Spinal cord (tissue), 10 donors: Measurements from ENCODE around the gene PCDHGA1. TPM values are rescaled to one million over a fixed set of nuclear protein-coding genes. Genes with fewer than 3 reads are reported as not detected.
"Not testable (repeated sequence)": the region's sequence is repeated elsewhere in the genome, so short reads cannot be mapped to it uniquely, and the experiment has no call there.

ENCODE experiments used
- DNase-seq, 6 donors: peaks; one replicate each; pipeline versions ENCODE4 v3.0.0 to v3.0.0-alpha.2; 2013 to 2015; ENCODE audit warnings: low spot score in 6 of 6, low read depth in 4 of 6
- H3K27ac ChIP-seq: one replicate; pipeline ENCODE4 v1.5.1; 2013; ENCODE audit warnings: low read depth, low read length, control low read depth
- H3K27me3 ChIP-seq: one replicate; pipeline ENCODE4 v1.6.1; 2013; ENCODE audit warnings: low read length; ENCODE audit not compliant: control insufficient read depth, insufficient read depth
- H3K36me3 ChIP-seq: one replicate; pipeline ENCODE4 v1.6.1; 2013; ENCODE audit warnings: low read length; ENCODE audit not compliant: control insufficient read depth, insufficient read depth
- H3K4me1 ChIP-seq: one replicate; pipeline ENCODE4 v1.6.1; 2013; ENCODE audit warnings: low read length; ENCODE audit not compliant: control insufficient read depth, insufficient read depth
- H3K4me3 ChIP-seq: one replicate; pipeline ENCODE4 v1.5.1; 2013; ENCODE audit warnings: low read depth, low read length, control low read depth
- H3K9me3 ChIP-seq: one replicate; pipeline ENCODE4 v1.6.1; 2013; ENCODE audit warnings: low read length; ENCODE audit not compliant: control insufficient read depth, insufficient read depth
- WGBS: methylation state at CpG from one replicate; pipeline ENCODE4 v1.1.5; 2013; ENCODE audit warnings: missing lambda C conversion rate; ENCODE audit not compliant: insufficient coverage; 5-methylcytosine and 5-hydroxymethylcytosine counted together
- long read RNA-seq, 4 donors: transcript quantifications; one replicate each; lab custom pipeline, GENCODE V29; 2026
- polyA plus RNA-seq, 2 donors: library from polyadenylated mRNA; unstranded; fragments of 120-200 nt; gene quantifications; one replicate each; pipeline ENCODE4 v1.2.1, GENCODE V29; 2013; ENCODE audit not compliant: insufficient read length in 2 of 2
- total RNA-seq, 2 donors: library from RNA; depleted of rRNA in 1 of 2; stranded (reverse); fragments of 120-200 nt in 1 of 2; fragments of >200 nt in 1 of 2; gene quantifications; one replicate each; pipeline versions ENCODE4 v1.2.3 to v1.2.4, GENCODE V29; 2013 to 2014
- donor health status: healthy.

Gene PCDHGA1
- total RNA-seq (1 to 10 TPM; 1.4 to 3.0 TPM), polyA plus RNA-seq (1 to 10 TPM; 2.5 to 3.8 TPM)
- long read RNA-seq, donor 1, full-length matches to known transcripts: 2 of 2 reads
- long read RNA-seq, donor 1, partial matches to known transcripts: 0 of 2 reads
- long read RNA-seq, donor 1, other reads (novel, unspliced or antisense): 0 of 2 reads
- long read RNA-seq, donor 2, full-length matches to known transcripts: 1 of 1 reads
- long read RNA-seq, donor 2, partial matches to known transcripts: 0 of 1 reads
- long read RNA-seq, donor 2, other reads (novel, unspliced or antisense): 0 of 1 reads
- long read RNA-seq, donor 3, full-length matches to known transcripts: 1 of 1 reads
- long read RNA-seq, donor 3, partial matches to known transcripts: 0 of 1 reads
- long read RNA-seq, donor 3, other reads (novel, unspliced or antisense): 0 of 1 reads
- long read RNA-seq, donor 4: 0 reads

GRCh38 chr5:141330299-141331080 is at the start of gene PCDHGA1:
Gene PCDHGA1, plus strand, starts transcription at chr5:141330514.
- DNase-seq: peak in 1 of 6 donors; percentile 5
- H3K9me3 ChIP-seq: peaks cover 21% of the 10 kb centered on the region
- H3K4me1 ChIP-seq: no peaks in the 10 kb centered on the region
- no peaks in the 10 kb centered on the region for H3K27me3 ChIP-seq
- WGBS: 13% methylated on average over 14 of the region's 21 CpGs
- no peaks in the 10 kb centered on the region for H3K36me3 ChIP-seq
- no peak within 1 kb of the TSS for H3K27ac ChIP-seq
- H3K4me3 ChIP-seq: no peak within 1 kb of the TSS

- no peak for DNase-seq
- Histone ChIP-seq H3K4me3 (no peak overlapping the region), H3K4me1 (no peaks in the 10 kb centered on the region), H3K9me3 (peaks cover 25% of the 10 kb centered on the region), H3K27me3 (no peaks in the 10 kb centered on the region), H3K36me3 (peaks cover 3% of the 10 kb centered on the region), H3K27ac (no peak overlapping the region)
- WGBS: 93% methylated on average over 4 of the region's 4 CpGs
Observed at GRCh38 chr5:141298376-141298775, 31.9 kb upstream of the PCDHGA1 start.

- no peak for DNase-seq
- WGBS: 29% methylated on average over 36 of the region's 36 CpGs
- Histone ChIP-seq H3K9me3 (peaks cover 39% of the 10 kb centered on the region), H3K27me3 (no peaks in the 10 kb centered on the region), H3K27ac (no peak within 1 kb of the TSS), H3K4me1 (no peaks in the 10 kb centered on the region), H3K4me3 (no peak within 1 kb of the TSS), H3K36me3 (no peaks in the 10 kb centered on the region)
Observed at GRCh38 chr5:141303756-141304155, 26.6 kb upstream of the PCDHGA1 start, which contains the start of gene SLC25A2. Gene SLC25A2, minus strand, starts transcription at chr5:141304049. Its CDS starts 184 bp downstream, at chr5:141303865.

DNA sequence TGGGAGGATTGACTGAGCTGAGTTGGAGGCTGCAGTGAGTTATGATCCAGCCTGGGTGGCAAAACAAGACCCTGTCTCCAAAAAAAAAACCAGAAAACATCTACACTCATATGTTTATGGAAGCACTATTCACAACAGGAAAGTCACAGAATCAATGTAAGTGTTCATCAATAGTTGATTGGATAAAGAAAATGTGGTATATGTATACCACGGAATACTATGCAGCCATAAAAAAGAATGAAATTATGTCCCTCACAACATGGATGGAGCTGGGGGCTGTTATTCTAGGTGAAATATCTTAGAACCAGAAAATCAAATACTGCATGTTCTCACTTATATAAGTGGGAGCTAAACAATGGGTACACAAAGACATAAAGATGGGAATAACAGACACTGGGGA is 23.7 kb upstream of the PCDHGA1 start:
- Histone ChIP-seq H3K4me1 (no peaks in the 10 kb centered on the region), H3K27me3 (no peaks in the 10 kb centered on the region), H3K9me3 (peaks cover 30% of the 10 kb centered on the region), H3K36me3 (no peaks in the 10 kb centered on the region), H3K4me3 (no peak overlapping the region), H3K27ac (no peak overlapping the region)
- no CpG with 5 or more reads among the region's 1 CpG for WGBS
- no peak for DNase-seq

DNA sequence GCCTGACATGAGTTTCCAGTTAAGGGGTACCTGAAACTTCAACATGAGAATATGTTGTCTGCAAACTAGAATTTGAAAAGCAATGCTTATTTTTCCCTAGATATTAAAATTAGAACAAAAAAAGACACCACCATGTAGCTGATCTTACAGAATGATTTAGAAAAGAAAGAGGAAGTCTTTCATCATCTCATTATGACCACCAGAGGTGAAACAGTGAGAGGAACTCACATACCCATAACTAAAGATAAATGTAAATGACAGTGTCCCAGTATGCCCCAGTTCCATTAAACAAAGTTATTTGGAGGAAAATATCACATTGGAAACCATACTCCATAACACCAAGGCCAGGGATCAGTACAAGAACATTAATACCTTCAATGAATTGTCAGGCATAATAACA is 16.6 kb upstream of the PCDHGA1 start:
- H3K4me3 ChIP-seq: no peak overlapping the region
- no peaks in the 10 kb centered on the region for H3K36me3 ChIP-seq
- H3K4me1 ChIP-seq: no peaks in the 10 kb centered on the region
- H3K27ac ChIP-seq: no peak overlapping the region
- H3K9me3 ChIP-seq: peaks cover 22% of the 10 kb centered on the region
- no peaks in the 10 kb centered on the region for H3K27me3 ChIP-seq
- no peak for DNase-seq

DNA sequence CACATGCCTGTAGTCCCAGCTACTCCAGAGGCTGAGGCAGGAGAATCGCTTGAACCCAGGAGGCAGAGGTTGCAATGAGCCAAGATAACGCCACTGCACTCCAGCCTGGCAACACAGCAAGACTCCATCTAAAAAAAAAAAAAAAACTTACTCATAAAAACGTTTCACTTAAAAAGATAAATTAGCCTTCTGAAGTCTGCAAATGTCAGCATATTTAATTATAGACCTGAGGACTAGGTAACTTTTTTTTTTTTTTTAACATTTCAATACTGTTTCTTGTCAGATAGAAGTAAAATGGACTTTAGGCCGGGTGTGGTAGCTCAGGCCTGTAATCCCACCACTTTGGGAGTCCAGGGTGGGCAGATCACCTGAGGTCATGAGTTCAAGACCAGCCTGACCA is 13.4 kb upstream of the PCDHGA1 start:
- H3K9me3 ChIP-seq: peaks cover 30% of the 10 kb centered on the region
- H3K27ac ChIP-seq, H3K36me3 ChIP-seq, H3K4me3 ChIP-seq, H3K4me1 ChIP-seq, DNase-seq, H3K27me3 ChIP-seq: not testable (repeated sequence)
- no CpG with 5 or more reads among the region's 4 CpGs for WGBS

DNA sequence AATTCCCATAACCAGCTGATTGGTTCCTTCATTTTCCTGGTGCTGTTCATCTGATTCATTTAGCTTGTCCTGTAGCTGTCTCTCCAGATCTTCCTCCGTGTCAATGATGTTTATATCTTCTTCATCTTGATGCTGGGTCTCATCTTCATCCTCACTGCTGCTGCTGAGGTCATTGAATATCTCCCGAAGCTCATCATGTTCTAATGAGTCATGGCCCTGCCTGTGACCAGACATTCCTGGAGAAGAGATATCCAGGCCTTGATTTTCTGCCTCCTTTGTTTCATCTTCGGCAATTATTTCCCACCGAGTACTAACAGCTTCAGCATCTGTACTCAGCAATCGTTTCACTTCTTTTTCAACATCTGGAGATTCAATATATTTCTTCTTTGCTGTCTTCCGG is 11.1 kb upstream of the PCDHGA1 start:
- Histone ChIP-seq H3K4me3 (no peak overlapping the region), H3K36me3 (no peaks in the 10 kb centered on the region), H3K4me1 (peaks cover 3% of the 10 kb centered on the region), H3K27me3 (no peaks in the 10 kb centered on the region), H3K27ac (no peak overlapping the region), H3K9me3 (peaks cover 28% of the 10 kb centered on the region)
- 96% methylated on average over 6 of the region's 6 CpGs for WGBS
- no peak for DNase-seq

GRCh38 chr5:141319699-141320098 is 10.6 kb upstream of the PCDHGA1 start:
- Histone ChIP-seq H3K27me3 (no peaks in the 10 kb centered on the region), H3K36me3 (no peaks in the 10 kb centered on the region), H3K27ac (peak overlapping the region; percentile 97), H3K4me1 (peaks cover 3% of the 10 kb centered on the region), H3K9me3 (peaks cover 28% of the 10 kb centered on the region), H3K4me3 (peak overlapping the region; percentile 50)
- WGBS: 72% methylated on average over 5 of the region's 5 CpGs
- DNase-seq: no peak

DNA sequence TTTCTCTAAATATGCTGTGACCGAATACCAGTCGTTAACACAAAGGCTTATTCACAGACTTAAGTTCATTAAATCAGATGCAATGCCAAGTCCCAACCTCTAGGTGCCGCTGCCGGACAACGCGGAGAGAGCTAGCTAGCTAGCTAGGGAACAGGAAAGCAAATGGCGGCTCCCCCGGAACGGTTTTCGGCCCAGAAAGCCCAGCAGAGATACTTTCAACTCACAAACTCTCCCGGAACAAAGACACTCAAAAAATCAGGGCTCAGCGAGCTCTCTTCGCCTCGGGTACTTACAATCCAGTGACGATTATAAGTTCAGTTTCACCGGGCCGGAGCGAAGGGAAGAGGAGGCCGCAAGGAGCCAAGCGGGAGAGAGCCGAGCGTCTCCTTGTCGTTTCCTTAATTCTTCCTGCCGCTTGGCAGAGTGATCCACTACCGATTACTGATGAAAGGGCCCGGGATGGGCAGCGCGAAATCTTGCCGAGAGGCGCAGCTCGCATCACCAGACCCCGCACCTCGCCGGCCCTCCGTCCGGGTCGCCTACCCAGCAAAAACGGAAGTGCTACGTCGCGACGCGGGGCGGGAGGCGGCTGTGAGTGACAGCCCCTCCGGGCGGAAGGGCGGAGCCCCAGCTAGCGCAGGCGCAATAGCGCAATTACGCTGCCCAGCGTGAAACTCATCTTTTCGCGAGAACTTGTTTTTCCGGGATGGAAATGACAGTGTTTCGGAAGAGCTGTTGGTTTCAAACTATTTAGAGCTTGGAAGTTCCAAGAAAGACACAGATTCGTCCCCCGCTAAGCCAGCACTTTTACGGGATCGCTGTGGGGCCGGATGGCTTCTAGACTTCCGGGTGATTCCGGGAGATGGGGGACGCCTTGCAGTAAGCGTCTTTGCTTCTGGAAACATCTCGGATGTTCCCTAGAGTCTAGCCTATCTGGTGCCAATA is 9.8 kb upstream of the PCDHGA1 start, which contains the start of gene TAF7:
TAF7 (minus strand) TSS at position 560 of the 945 bp plus-strand sequence. CDS start 740 bp downstream, outside the sequence.
- under 1% methylated on average over 64 of the region's 67 CpGs for WGBS
- H3K9me3 ChIP-seq: peaks cover 26% of the 10 kb centered on the region
- DNase-seq: peak; percentile 83 to 98 (median 88)
- H3K4me3 ChIP-seq: peak within 1 kb of the TSS; percentile 50
- H3K27ac ChIP-seq: peak within 1 kb of the TSS; percentile 97
- H3K36me3 ChIP-seq: no peaks in the 10 kb centered on the region
- no peaks in the 10 kb centered on the region for H3K27me3 ChIP-seq
- H3K4me1 ChIP-seq: peaks cover 3% of the 10 kb centered on the region
